DOHH2 (cell line): ENCODE data around the gene RAPGEF1.

ENCODE experiments used
- CTCF ChIP-seq: fragments of 200-600 bp; sonication (generic); IDR thresholded peaks from one replicate; pipeline ENCODE4 v1.5.1; 2014; ENCODE audit warnings: antibody characterized with exemption, mild to moderate bottlenecking, low read depth, low read length; ENCODE audit not compliant: poor library complexity, severe bottlenecking
- EZH2phosphoT487 ChIP-seq: fragments of 200-600 bp; sonication (generic); IDR thresholded peaks from 2 replicates; pipeline ENCODE4 v1.6.1; 2017; ENCODE audit warnings: borderline replicate concordance, mild to moderate bottlenecking, antibody characterized with exemption, low read length, moderate library complexity, mixed read lengths

- TF ChIP-seq CTCF (no peak), EZH2phosphoT487 (no peak)
Measured at GRCh38 chr9:131663288-131663687, 76.6 kb downstream of the RAPGEF1 start.
